Measurements from ENCODE around the gene CACNA1A. TPM values are rescaled to one million over a fixed set of nuclear protein-coding genes. Genes with fewer than 3 reads are reported as not detected.
A peak's percentile ranks its signal among the peaks of the same experiment; 100 is the strongest.

CACNA1A gene
- total RNA-seq, 4 donors from 2014 or later: 0.33 to 0.75 (median 0.43) TPM

DNA sequence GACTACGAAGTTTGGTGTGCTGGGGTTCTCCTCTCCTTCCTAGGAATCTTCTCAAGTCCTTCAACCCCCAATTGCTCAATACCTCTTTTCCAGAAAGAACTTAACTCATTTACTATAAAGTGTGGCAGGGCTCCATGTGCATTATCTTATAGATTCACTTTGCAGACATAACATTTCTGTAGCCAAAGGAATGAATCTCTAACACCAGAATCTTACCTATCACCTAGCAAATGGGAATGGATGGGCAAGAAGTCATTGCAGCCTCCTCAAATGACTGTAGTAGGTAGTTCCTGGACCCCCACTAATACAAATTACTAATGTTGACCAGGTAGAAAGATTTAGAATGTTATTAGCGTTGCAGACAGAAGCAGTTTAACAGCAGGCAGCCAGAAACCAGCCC, 5.7 kb upstream of the CACNA1A start:
- TF ChIP-seq EP300 (IDR thresholded peaks at IDR 0.05) (no peak), POLR2A (IDR thresholded peaks at IDR 0.05; ENCODE audit: low read depth) (no peak), POLR2AphosphoS5 (IDR thresholded peaks at IDR 0.05) (no peak), CTCF (IDR thresholded peaks at IDR 0.05) (no peak)

GRCh38 chr19:13507053-13507611, 853 bp upstream of the CACNA1A start:
- H3K27me3 ChIP-seq: peaks cover 0 to 95% (median 25%) of the 10 kb centered on the region in 4 donors
- TF ChIP-seq CTCF (IDR thresholded peaks at IDR 0.05) (no peak), EP300 (IDR thresholded peaks at IDR 0.05) (no peak), POLR2A (IDR thresholded peaks at IDR 0.05; ENCODE audit: low read depth) (no peak), POLR2AphosphoS5 (IDR thresholded peaks at IDR 0.05) (no peak)
- no peak for DNase-seq (ENCODE audit: extremely low spot score)
- intact Hi-C loops (cut with DNase I): no loop called here
- WGBS: 3% methylated on average over 22 of the region's 22 CpGs
- H3K27ac ChIP-seq (replicated peaks in 1 of 4): no peak overlapping the region
- no peaks in the 10 kb centered on the region for H3K9me3 ChIP-seq
- H3K4me3 ChIP-seq: no peak overlapping the region
- peaks cover 5 to 15% (median 10%) of the 10 kb centered on the region in 4 donors for H3K4me1 ChIP-seq
- H3K36me3 ChIP-seq: no peaks in the 10 kb centered on the region

More for the DNA sequence above, 5.7 kb upstream of the CACNA1A start:
- Histone ChIP-seq H3K4me1 (no peaks in the 10 kb centered on the region), H3K4me3 (no peak overlapping the region), H3K27me3 (peaks cover 0 to 63% (median 10%) of the 10 kb centered on the region in 4 donors), H3K27ac (replicated peaks in 1 of 4) (no peak overlapping the region), H3K9me3 (no peaks in the 10 kb centered on the region), H3K36me3 (no peaks in the 10 kb centered on the region)
- intact Hi-C loops (cut with DNase I): no loop called here
- DNase-seq (ENCODE audit: extremely low spot score): no peak
- WGBS: 29% methylated on average over 2 of the region's 2 CpGs

GRCh38 chr19:13505761-13506470, 363 bp downstream of the CACNA1A start:
- H3K36me3 ChIP-seq: no peaks in the 10 kb centered on the region
- H3K4me3 ChIP-seq: peak overlapping the region; percentile 42 to 53 (median 47)
- H3K27ac ChIP-seq (replicated peaks in 1 of 4): no peak overlapping the region
- TF ChIP-seq CTCF (IDR thresholded peaks at IDR 0.05) (no peak), EP300 (IDR thresholded peaks at IDR 0.05) (no peak), POLR2AphosphoS5 (IDR thresholded peaks at IDR 0.05) (no peak), POLR2A (IDR thresholded peaks at IDR 0.05; ENCODE audit: low read depth) (no peak)
- no peaks in the 10 kb centered on the region for H3K9me3 ChIP-seq
- peaks cover 5 to 15% (median 10%) of the 10 kb centered on the region in 4 donors for H3K4me1 ChIP-seq
- intact Hi-C loops (cut with DNase I): no loop called here
- peaks cover 0 to 95% (median 25%) of the 10 kb centered on the region in 4 donors for H3K27me3 ChIP-seq
- no peak for DNase-seq (ENCODE audit: extremely low spot score)
- WGBS: 5% methylated on average over 17 of the region's 69 CpGs

DNA sequence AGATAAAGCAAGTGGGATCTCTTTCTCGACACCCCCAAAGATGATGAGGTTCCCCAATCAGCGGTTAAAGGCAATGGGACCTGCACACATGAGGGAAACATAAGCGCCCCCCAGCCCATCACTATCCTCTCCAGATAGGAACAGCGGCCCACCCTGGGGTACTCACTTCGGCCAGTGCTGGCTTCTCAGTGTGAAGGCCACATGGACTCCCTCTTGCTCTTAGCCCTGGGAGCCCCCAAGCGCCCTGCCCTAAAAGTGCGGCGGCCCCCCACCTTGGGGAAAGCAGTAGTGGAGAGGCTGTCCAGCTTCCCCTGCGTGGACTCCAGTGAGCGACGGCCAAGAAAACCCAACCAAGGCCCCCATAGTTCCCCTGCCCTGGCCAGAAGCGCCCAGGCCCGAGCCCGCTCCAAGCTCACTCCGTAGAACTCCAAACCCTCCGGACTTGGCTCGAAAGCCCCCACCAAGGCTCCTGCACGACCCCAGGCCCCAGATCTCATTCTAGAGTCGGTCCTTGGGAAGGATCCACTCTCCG, 1.0 kb downstream of the CACNA1A start:
- no peak for DNase-seq (ENCODE audit: extremely low spot score)
- no peak for TF ChIP-seq CTCF (IDR thresholded peaks at IDR 0.05)
- no peak for TF ChIP-seq POLR2A (IDR thresholded peaks at IDR 0.05; ENCODE audit: low read depth)
- TF ChIP-seq EP300 (IDR thresholded peaks at IDR 0.05): no peak
- no peak for TF ChIP-seq POLR2AphosphoS5 (IDR thresholded peaks at IDR 0.05)
- Histone ChIP-seq H3K27ac (replicated peaks in 1 of 4) (no peak overlapping the region), H3K4me3 (no peak overlapping the region), H3K36me3 (no peaks in the 10 kb centered on the region), H3K4me1 (peaks cover 5 to 15% (median 10%) of the 10 kb centered on the region in 4 donors), H3K27me3 (peaks cover 0 to 94% (median 25%) of the 10 kb centered on the region in 4 donors), H3K9me3 (no peaks in the 10 kb centered on the region)
- intact Hi-C loops (cut with DNase I): no loop called here
- 53% methylated on average over 15 of the region's 20 CpGs for WGBS

Measured in esophagus muscularis mucosa (tissue), 4 donors.